ENCODE results near the gene NT5C.

NT5C gene

GRCh38 chr17:75109046-75109406, 22.5 kb downstream of the NT5C start:
- peaks cover 0 to 16% (median 0%) of the 10 kb centered on the region in 11 experiments; a peak in 6 of 22 replicates for H4K20me1 ChIP-seq
- H3K4me3 ChIP-seq, result peak overlapping the region; percentile 59 to 84 (median 72)
- no peak for TF ChIP-seq Cebpa-rat (IDR thresholded peaks at IDR 0.05)

GRCh38 chr17:75108193-75108592, 23.3 kb downstream of the NT5C start:
- H3K9me3 ChIP-seq (replicated peaks in 1 of 11), result no peaks in the 10 kb centered on the region
- H3K4me3 ChIP-seq, result no peak overlapping the region
- peak overlapping the region in 3 of 11 experiments; percentile 99; a peak in 6 of 22 replicates for H3K4me2 ChIP-seq
- peaks cover 0 to 16% (median 0%) of the 10 kb centered on the region in 11 experiments; a peak in 4 of 22 replicates for H4K20me1 ChIP-seq
- no peak for TF ChIP-seq Cebpa-rat (IDR thresholded peaks at IDR 0.05)
- peaks cover 5 to 19% (median 16%) of the 10 kb centered on the region in 11 experiments; a peak in 17 of 22 replicates for H3K27me3 ChIP-seq
- H3K4me1 ChIP-seq, result peaks cover 28 to 39% (median 31%) of the 10 kb centered on the region in 10 experiments
- H3K9ac ChIP-seq, result no peak overlapping the region
- no peak overlapping the region for H3K27ac ChIP-seq
- peaks cover 0 to 21% (median 0%) of the 10 kb centered on the region in 11 experiments; a peak in 9 of 22 replicates for H3K36me3 ChIP-seq

More at GRCh38 chr17:75109046-75109406, 22.5 kb downstream of the NT5C start:
- H3K27me3 ChIP-seq, result peaks cover 5 to 19% (median 16%) of the 10 kb centered on the region in 11 experiments; a peak in 17 of 22 replicates
- H3K9ac ChIP-seq, result peak overlapping the region; percentile 68 to 83 (median 79); a peak in 20 of 22 replicates
- peak overlapping the region; percentile 88 to 100 (median 99) for H3K4me2 ChIP-seq
- peaks cover 33 to 45% (median 36%) of the 10 kb centered on the region in 10 experiments for H3K4me1 ChIP-seq
- no peaks in the 10 kb centered on the region for H3K9me3 ChIP-seq (replicated peaks in 1 of 11)
- H3K27ac ChIP-seq, result no peak overlapping the region
- peaks cover 0 to 18% (median 0%) of the 10 kb centered on the region in 11 experiments; a peak in 9 of 22 replicates for H3K36me3 ChIP-seq

- H4K20me1 ChIP-seq, result peaks cover 0 to 14% (median 0%) of the 10 kb centered on the region in 11 experiments; a peak in 3 of 22 replicates
- H3K9ac ChIP-seq, result no peak overlapping the region
- no peak overlapping the region for H3K27ac ChIP-seq
- H3K36me3 ChIP-seq, result peaks cover 0 to 28% (median 4%) of the 10 kb centered on the region in 11 experiments; a peak in 13 of 22 replicates
- peaks cover 21 to 32% (median 28%) of the 10 kb centered on the region in 10 experiments for H3K4me1 ChIP-seq
- H3K4me3 ChIP-seq, result no peak overlapping the region
- no peaks in the 10 kb centered on the region for H3K9me3 ChIP-seq (replicated peaks in 1 of 11)
- TF ChIP-seq Cebpa-rat (IDR thresholded peaks at IDR 0.05), result no peak
- no peak overlapping the region for H3K4me2 ChIP-seq
- peaks cover 5 to 19% (median 16%) of the 10 kb centered on the region in 11 experiments; a peak in 17 of 22 replicates for H3K27me3 ChIP-seq
Observed at GRCh38 chr17:75105126-75106080, 26.1 kb downstream of the NT5C start.

GRCh38 chr17:75103601-75104554, 27.7 kb downstream of the NT5C start:
- no peak for TF ChIP-seq Cebpa-rat (IDR thresholded peaks at IDR 0.05)
- peaks cover 14 to 22% (median 18%) of the 10 kb centered on the region in 10 experiments for H3K4me1 ChIP-seq
- H3K27ac ChIP-seq, result no peak overlapping the region
- H3K9ac ChIP-seq, result no peak overlapping the region
- H3K4me3 ChIP-seq, result no peak overlapping the region
- H3K36me3 ChIP-seq, result peaks cover 0 to 44% (median 11%) of the 10 kb centered on the region in 11 experiments; a peak in 14 of 22 replicates
- H4K20me1 ChIP-seq, result peaks cover 0 to 14% (median 0%) of the 10 kb centered on the region in 11 experiments; a peak in 3 of 22 replicates
- H3K4me2 ChIP-seq, result no peak overlapping the region
- peaks cover 0 to 11% (median 10%) of the 10 kb centered on the region in 11 experiments; a peak in 16 of 22 replicates for H3K27me3 ChIP-seq
- no peaks in the 10 kb centered on the region for H3K9me3 ChIP-seq (replicated peaks in 1 of 11)

- Histone ChIP-seq H3K4me1 (peaks cover 11 to 17% (median 14%) of the 10 kb centered on the region in 10 experiments), H3K27me3 (no peaks in the 10 kb centered on the region), H3K9ac (no peak overlapping the region), H3K4me3 (no peak overlapping the region), H3K4me2 (peak overlapping the region; percentile 20 to 74 (median 50)), H4K20me1 (peaks cover 0 to 14% (median 0%) of the 10 kb centered on the region in 11 experiments; a peak in 3 of 22 replicates), H3K9me3 (replicated peaks in 1 of 11) (no peaks in the 10 kb centered on the region), H3K36me3 (peaks cover 0 to 58% (median 11%) of the 10 kb centered on the region in 11 experiments; a peak in 15 of 22 replicates), H3K27ac (no peak overlapping the region; a peak in 1 of 22 replicates)
- TF ChIP-seq Cebpa-rat (IDR thresholded peaks at IDR 0.05), result no peak
Observed at GRCh38 chr17:75102385-75102821, 29.1 kb downstream of the NT5C start.

GRCh38 chr17:75099881-75100595, 31.5 kb downstream of the NT5C start:
- H3K9me3 ChIP-seq (replicated peaks in 1 of 11), result no peaks in the 10 kb centered on the region
- no peaks in the 10 kb centered on the region for H3K27me3 ChIP-seq
- no peak overlapping the region for H3K4me3 ChIP-seq
- peaks cover 0 to 55% (median 11%) of the 10 kb centered on the region in 11 experiments; a peak in 15 of 22 replicates for H3K36me3 ChIP-seq
- H4K20me1 ChIP-seq, result peaks cover 0 to 12% (median 0%) of the 10 kb centered on the region in 11 experiments; a peak in 3 of 22 replicates
- TF ChIP-seq Cebpa-rat (IDR thresholded peaks at IDR 0.05), result no peak
- H3K4me2 ChIP-seq, result no peak overlapping the region
- no peak overlapping the region for H3K9ac ChIP-seq
- H3K4me1 ChIP-seq, result peaks cover 11 to 36% (median 29%) of the 10 kb centered on the region in 10 experiments
- no peak overlapping the region for H3K27ac ChIP-seq

- no peak for TF ChIP-seq Cebpa-rat (IDR thresholded peaks at IDR 0.05)
- Histone ChIP-seq H3K27ac (no peak overlapping the region), H3K4me2 (no peak overlapping the region)
Observed at GRCh38 chr17:75098861-75099260, 32.7 kb downstream of the NT5C start.

More at GRCh38 chr17:75098861-75099260, 32.7 kb downstream of the NT5C start:
- Histone ChIP-seq H3K4me3 (no peak overlapping the region), H3K4me1 (peaks cover 11 to 45% (median 31%) of the 10 kb centered on the region in 10 experiments), H3K36me3 (peaks cover 0 to 46% (median 11%) of the 10 kb centered on the region in 11 experiments; a peak in 15 of 22 replicates), H3K9ac (no peak overlapping the region), H4K20me1 (peaks cover 0 to 8% (median 0%) of the 10 kb centered on the region in 11 experiments; a peak in 2 of 22 replicates), H3K9me3 (replicated peaks in 1 of 11) (no peaks in the 10 kb centered on the region), H3K27me3 (no peaks in the 10 kb centered on the region)
